ENCODE data around the gene HSF5. TPM values are rescaled to one million over a fixed set of nuclear protein-coding genes. Genes with fewer than 3 reads are reported as not detected.

Gene HSF5
- total and polyA plus RNA-seq, 2 of the 13 experiments (the other 11 are each of a cell fraction or from before 2014, with no cell fraction given) = not detected

DNA sequence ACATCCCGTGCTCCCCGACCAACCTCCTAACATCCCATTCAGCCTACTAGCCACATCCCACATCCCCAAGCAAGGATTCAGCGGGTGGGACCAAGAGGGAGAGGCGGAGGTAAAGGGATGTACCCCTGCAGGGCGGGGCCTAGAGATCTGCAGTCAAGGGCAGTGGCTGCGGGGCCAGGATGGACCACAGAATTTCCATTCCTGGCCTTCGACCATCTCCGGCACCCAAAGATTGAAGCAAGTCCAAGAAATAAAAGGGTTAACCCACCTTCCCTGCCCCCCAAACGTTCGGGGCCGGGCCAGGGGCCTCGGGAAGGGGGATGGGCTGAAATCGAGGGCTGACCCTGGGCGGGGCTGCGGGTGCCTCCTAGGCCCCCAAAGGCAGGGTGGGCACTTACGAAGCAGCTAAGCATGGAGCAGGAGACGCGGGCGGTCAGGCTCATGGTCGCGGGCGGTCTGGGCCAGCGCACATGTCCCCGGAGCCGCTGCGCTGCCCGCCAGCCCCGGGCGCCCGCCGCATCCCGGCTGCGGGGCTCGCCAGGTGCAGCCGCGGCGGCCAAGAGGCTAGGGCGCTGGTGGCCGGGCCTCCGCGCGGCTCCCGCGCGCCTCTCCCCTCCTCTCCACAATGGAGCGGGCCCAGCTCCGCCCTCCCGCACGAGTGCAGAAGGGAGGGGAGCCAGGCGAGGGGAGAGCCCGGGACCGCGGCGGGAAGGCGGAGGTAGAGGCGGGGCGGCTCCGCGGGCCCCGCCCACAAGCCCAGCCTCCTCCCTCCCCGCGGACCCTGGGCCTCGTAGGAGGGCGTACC is 26.0 kb upstream of the HSF5 start, which contains the start of gene MTMR4 (continued):
- TF ChIP-seq ZNF142 (CRISPR knock-in tag; IDR thresholded peaks at IDR 0.05) = peak; percentile 73; the same call in 1 of the 2 replicates
- no peak for TF ChIP-seq ZNF33A (CRISPR knock-in tag; IDR thresholded peaks at IDR 0.05; ENCODE audit: borderline replicate concordance)
- no peak for TF ChIP-seq ZNF724P (CRISPR knock-in tag; IDR thresholded peaks at IDR 0.05; ENCODE audit: borderline replicate concordance)
- no peak for TF ChIP-seq ZNF552 (CRISPR knock-in tag; IDR thresholded peaks at IDR 0.05; ENCODE audit: borderline replicate concordance)
- no peak for TF ChIP-seq SNAPC2 (CRISPR knock-in tag; IDR thresholded peaks at IDR 0.05)
- TF ChIP-seq ZNF615 (CRISPR knock-in tag; IDR thresholded peaks at IDR 0.05; ENCODE audit: borderline replicate concordance) = no peak
- no peak for TF ChIP-seq SMARCE1 (IDR thresholded peaks at IDR 0.05; ENCODE audit: borderline replicate concordance)
- no peak for TF ChIP-seq EHMT2 (IDR thresholded peaks at IDR 0.05; ENCODE audit: borderline replicate concordance, low read depth, low read length)
- TF ChIP-seq IRF1 (CRISPR knock-in tag; IDR thresholded peaks at IDR 0.05; ENCODE audit: low read depth) = no peak
- TF ChIP-seq, protein P1, sequence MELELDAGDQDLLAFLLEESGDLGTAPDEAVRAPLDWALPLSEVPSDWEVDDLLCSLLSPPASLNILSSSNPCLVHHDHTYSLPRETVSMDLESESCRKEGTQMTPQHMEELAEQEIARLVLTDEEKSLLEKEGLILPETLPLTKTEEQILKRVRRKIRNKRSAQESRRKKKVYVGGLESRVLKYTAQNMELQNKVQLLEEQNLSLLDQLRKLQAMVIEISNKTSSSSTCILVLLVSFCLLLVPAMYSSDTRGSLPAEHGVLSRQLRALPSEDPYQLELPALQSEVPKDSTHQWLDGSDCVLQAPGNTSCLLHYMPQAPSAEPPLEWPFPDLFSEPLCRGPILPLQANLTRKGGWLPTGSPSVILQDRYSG (CRISPR knock-in tag; IDR thresholded peaks at IDR 0.05) = no peak
- TF ChIP-seq ZNF605 (CRISPR knock-in tag; IDR thresholded peaks at IDR 0.05) = no peak
- TF ChIP-seq, protein P2, sequence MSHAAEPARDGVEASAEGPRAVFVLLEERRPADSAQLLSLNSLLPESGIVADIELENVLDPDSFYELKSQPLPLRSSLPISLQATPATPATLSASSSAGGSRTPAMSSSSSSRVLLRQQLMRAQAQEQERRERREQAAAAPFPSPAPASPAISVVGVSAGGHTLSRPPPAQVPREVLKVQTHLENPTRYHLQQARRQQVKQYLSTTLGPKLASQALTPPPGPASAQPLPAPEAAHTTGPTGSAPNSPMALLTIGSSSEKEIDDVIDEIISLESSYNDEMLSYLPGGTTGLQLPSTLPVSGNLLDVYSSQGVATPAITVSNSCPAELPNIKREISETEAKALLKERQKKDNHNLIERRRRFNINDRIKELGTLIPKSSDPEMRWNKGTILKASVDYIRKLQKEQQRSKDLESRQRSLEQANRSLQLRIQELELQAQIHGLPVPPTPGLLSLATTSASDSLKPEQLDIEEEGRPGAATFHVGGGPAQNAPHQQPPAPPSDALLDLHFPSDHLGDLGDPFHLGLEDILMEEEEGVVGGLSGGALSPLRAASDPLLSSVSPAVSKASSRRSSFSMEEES (CRISPR knock-in tag; IDR thresholded peaks at IDR 0.05) = peak; percentile 62; the same call in 1 of the 2 replicates
- TF ChIP-seq ONECUT2 (CRISPR knock-in tag; IDR thresholded peaks at IDR 0.05) = no peak
- no peak for TF ChIP-seq ZNF713 (CRISPR knock-in tag; IDR thresholded peaks at IDR 0.05)
- 0 out of 2 replicates have a peak, but pooled peaks have one; percentile 13 for TF ChIP-seq NFYB (CRISPR knock-in tag; IDR thresholded peaks at IDR 0.05)
- TF ChIP-seq TOPORS (CRISPR knock-in tag; IDR thresholded peaks at IDR 0.05) = no peak
- no peak for TF ChIP-seq ZKSCAN8 (CRISPR knock-in tag; IDR thresholded peaks at IDR 0.05; ENCODE audit: borderline replicate concordance)
- TF ChIP-seq ZNF644 (CRISPR knock-in tag; IDR thresholded peaks at IDR 0.05; ENCODE audit: low read depth) = no peak
- TF ChIP-seq, protein P3, sequence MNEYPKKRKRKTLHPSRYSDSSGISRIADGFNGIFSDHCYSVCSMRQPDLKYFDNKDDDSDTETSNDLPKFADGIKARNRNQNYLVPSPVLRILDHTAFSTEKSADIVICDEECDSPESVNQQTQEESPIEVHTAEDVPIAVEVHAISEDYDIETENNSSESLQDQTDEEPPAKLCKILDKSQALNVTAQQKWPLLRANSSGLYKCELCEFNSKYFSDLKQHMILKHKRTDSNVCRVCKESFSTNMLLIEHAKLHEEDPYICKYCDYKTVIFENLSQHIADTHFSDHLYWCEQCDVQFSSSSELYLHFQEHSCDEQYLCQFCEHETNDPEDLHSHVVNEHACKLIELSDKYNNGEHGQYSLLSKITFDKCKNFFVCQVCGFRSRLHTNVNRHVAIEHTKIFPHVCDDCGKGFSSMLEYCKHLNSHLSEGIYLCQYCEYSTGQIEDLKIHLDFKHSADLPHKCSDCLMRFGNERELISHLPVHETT (CRISPR knock-in tag; conservative IDR thresholded peaks at IDR 0.05) = 0 out of 2 replicates have a peak, but pooled peaks have one; percentile 32

Data from HepG2 (cell line).